ENCODE data around the gene ANXA6.

- TF ChIP-seq CTCF (IDR thresholded peaks at IDR 0.05; ENCODE audit: insufficient read depth, low read depth, low read length) (no peak), EZH2 (IDR thresholded peaks at IDR 0.05; ENCODE audit: insufficient read depth, low read length) (no peak)
Observed at GRCh38 chr5:151088986-151089385, 68.6 kb downstream of the ANXA6 start.
